HG02885 (cell line): Measurements from ENCODE around the gene TH.

Experiments
- ATAC-seq: cut with Tn5 transposase; IDR thresholded peaks from one replicate; pipeline ENCODE4 v1.9.1; 2021; ENCODE audit warnings: mild to moderate bottlenecking; ENCODE audit not compliant: unreplicated experiment, poor library complexity

The TH gene

GRCh38 chr11:2171591-2172003, at the start of gene TH:
Gene TH (minus strand): TSS chr11:2171815. CDS start chr11:2171786, 29 bp downstream.
- no peak for ATAC-seq

GRCh38 chr11:2221024-2221423, 49.4 kb upstream of the TH start:
- no peak for ATAC-seq

- ATAC-seq = no peak
Observed at GRCh38 chr11:2220173-2220771, 48.7 kb upstream of the TH start.

- no peak for ATAC-seq
Observed at GRCh38 chr11:2219318-2220017, 47.9 kb upstream of the TH start.

- no peak for ATAC-seq
Observed at GRCh38 chr11:2218031-2218633, 46.5 kb upstream of the TH start.

GRCh38 chr11:2217211-2218030, 45.8 kb upstream of the TH start:
- ATAC-seq = no peak

GRCh38 chr11:2216400-2217064, 44.9 kb upstream of the TH start:
- ATAC-seq = no peak

GRCh38 chr11:2215561-2216399, 44.2 kb upstream of the TH start:
- ATAC-seq = no peak

GRCh38 chr11:2215230-2215560, 43.6 kb upstream of the TH start:
- no peak for ATAC-seq

- no peak for ATAC-seq
Observed at GRCh38 chr11:2214527-2215229, 43.1 kb upstream of the TH start.

GRCh38 chr11:2213890-2214526, 42.4 kb upstream of the TH start:
- no peak for ATAC-seq

- no peak for ATAC-seq
Observed at GRCh38 chr11:2213384-2213842, 41.8 kb upstream of the TH start.

- ATAC-seq = no peak
Observed at GRCh38 chr11:2212411-2213251, 41.0 kb upstream of the TH start.

- ATAC-seq = no peak
Observed at GRCh38 chr11:2211113-2211971, 39.7 kb upstream of the TH start.

- ATAC-seq = no peak
Observed at GRCh38 chr11:2210366-2211112, 38.9 kb upstream of the TH start.

GRCh38 chr11:2209900-2210321, 38.3 kb upstream of the TH start:
- ATAC-seq = no peak
